ENCODE measurements around the gene SPPL2A.
"Not testable (repeated sequence)": the region's sequence is repeated elsewhere in the genome, so short reads cannot be mapped to it uniquely, and the experiment has no call there.

SPPL2A gene, protein sequence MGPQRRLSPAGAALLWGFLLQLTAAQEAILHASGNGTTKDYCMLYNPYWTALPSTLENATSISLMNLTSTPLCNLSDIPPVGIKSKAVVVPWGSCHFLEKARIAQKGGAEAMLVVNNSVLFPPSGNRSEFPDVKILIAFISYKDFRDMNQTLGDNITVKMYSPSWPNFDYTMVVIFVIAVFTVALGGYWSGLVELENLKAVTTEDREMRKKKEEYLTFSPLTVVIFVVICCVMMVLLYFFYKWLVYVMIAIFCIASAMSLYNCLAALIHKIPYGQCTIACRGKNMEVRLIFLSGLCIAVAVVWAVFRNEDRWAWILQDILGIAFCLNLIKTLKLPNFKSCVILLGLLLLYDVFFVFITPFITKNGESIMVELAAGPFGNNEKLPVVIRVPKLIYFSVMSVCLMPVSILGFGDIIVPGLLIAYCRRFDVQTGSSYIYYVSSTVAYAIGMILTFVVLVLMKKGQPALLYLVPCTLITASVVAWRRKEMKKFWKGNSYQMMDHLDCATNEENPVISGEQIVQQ

DNA sequence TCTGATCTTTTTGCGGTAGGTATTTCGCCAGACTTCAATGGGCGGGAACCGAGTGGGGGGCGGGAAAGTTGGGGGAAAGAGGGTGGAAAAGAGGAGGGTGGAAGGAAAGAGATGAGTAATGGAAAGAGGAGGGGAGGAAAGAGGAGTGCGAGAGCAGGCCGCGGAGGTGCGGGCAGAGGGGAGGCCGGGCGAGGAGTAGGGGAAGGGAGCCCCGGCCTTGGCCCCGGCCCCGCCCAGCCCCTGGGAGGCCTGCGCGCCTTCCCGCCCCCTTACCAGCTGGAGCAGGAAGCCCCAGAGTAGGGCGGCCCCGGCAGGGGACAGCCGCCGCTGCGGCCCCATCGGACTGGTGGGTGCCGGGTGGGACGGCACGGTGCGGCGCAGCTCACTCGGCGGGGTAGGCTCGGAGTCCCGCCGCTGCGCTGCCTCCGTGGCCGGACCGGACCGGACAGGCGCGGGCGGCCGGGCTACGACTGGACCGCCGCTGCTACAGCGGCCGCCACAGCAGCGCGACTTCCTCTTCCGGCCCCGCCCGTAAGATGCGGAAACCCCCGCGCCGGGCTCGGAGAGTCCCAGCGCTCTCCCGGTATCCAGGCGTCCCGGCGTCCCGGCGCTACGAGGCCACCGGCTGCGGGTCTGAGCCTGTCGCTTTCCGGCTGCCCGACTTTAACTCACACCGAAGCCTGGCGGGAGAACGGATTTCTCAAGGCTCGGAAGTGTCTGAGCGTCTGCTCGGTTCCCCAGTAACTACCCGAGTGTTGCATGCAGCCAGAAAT, at the start of gene SPPL2A:
TSS of gene SPPL2A (minus strand) at position 512 of the 773 bp plus-strand sequence. CDS start at position 339, 173 bp downstream.
- DNase-seq (ENCODE audit: low spot score): peak; percentile 94

DNA sequence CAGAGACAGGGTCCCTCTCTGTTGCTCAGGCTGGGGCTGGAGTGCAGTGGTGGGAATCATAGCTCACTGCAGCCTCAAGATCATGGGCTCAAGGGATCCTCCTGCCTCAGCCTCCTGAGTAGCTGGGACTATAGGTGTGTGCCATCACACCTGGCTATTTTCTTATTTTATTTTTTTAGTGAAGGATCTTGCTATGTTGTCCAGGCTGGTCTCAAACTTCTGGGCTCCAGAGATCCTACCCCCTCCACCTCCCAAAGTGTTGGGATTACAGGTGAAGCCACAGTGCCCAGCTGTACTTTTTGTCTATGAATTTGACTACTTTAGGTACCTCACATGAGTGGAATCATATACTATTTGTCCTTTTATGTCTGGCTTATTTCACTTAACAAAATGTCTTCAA, 49.1 kb upstream of the SPPL2A start:
- no peak for DNase-seq (ENCODE audit: low spot score)

DNA sequence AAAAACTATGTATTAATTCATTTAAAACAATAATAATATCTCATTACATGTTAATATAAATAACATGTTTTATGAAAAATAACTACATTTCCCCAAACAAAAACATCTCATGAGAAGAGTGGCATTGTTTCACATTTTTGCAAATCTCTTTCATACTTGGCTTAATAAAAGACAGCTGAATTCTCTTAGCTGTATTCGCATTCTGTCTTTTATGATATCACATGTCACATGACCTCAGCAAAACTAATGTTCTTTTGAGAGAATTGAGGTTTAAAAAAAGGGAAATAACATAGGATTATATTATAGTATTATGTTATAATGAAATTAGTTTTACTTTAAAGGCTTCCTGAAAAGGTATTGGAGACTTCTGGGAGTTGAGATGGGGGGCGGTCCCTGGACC, 48.4 kb upstream of the SPPL2A start:
- no peak for DNase-seq (ENCODE audit: low spot score)

DNA sequence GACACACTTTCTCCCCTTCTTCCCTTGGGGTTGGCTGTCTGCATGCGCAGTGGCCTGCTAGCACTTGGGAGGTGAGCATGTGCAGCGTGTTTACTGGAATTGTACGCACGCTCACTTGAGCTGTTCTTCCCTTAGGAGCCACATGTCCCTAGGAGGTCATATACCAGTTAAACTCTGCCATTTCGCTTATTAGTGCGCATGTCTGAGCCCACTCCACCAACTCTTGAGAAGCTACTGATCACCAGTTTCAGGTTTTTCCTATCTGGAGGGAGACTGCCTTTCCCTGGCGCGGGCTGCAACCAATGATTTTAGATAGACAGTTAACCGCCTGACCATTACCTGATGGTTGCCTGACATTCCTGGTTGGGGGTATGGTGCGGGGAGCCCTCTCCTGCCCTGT, 47.6 kb upstream of the SPPL2A start:
- DNase-seq (ENCODE audit: low spot score): no peak

DNA sequence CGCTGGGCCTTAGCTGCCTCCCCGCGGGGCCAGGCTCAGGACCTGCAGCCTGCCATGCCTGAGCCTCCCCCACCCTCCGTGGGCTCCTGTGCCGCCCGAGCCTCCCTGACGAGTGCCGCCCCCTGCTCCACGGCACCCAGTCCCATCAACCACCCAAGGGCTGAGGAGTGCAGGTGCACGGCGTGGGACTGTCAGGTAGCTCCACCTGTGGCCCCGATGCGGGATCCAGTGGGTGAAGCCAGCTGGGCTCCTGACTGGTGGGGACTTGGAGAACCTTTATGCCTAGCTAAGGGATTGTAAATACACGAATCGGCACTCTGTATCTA, 46.6 kb upstream of the SPPL2A start:
- not testable (repeated sequence) for DNase-seq (ENCODE audit: low spot score)

DNA sequence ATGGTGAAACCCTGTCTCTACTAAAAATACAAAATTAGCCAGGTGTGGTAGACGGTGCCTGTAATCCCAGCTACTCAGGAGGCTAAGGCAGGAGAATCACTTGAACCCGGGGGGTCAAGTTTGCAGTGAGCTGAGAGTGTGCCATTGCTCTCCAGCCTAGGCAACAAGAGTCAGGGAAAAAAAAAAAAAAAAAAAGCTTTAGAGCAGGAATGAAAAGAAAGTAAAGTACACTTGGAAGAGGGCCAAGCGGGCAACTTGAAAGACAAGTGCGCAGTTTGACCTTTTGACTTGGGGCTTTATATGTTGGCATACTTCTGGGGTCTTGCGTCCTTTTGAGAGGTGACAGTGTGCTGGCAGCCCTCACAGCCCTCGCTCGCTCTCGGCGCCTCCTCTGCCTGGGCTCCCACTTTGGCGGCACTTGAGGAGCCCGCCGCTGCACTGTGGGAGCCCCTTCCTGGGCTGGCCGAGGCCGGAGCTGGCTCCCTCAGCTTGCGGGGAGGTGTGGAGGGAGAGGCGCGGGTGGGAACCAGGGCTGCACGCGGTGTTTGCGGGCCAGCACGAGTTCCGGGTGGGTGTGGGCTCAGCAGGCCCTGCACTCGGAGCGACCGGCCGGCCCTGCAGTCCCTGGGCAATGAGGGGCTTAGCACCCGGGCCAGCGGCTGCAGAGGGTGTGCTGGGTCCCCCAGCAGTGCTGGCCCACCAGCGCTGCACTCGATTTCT, 46.1 kb upstream of the SPPL2A start:
- DNase-seq (ENCODE audit: low spot score): not testable (repeated sequence)

DNA sequence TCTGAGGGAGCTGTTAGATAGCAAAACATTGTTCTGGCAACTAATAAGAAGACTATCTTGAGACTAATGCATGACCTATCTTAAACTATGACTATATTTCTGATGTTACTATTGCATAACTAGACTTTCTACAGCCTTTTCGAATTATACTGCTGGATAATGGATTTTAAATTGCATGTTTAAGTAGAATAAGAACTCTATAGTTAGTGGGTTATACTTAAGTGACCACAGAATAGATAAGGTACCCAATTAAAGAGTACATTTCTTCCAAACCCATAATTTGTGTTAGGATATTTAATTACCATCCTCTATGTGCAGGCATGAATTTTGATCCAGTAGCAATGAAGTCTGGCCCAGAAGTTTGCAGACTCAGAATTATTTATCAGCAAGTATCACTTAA, 44.6 kb upstream of the SPPL2A start:
- no peak for DNase-seq (ENCODE audit: low spot score)

DNA sequence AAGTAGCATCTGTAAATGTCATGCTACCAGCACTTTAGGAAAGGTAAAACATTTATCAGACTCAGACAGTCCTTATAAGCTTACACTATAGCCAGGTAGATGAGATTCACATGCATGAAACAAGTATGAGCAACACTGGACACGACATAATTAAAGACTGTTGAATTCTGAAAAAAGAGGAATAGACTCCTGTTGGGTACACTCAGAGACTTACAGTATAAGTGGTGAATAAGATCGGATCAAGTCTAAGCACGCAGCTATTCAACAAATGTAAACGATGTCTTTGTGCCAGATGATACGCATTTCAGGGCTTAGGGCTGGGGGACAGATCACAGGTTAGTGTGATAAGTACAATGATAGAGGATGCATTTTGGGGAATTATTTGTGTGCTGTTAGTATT, 43.2 kb upstream of the SPPL2A start:
- no peak for DNase-seq (ENCODE audit: low spot score)

DNA sequence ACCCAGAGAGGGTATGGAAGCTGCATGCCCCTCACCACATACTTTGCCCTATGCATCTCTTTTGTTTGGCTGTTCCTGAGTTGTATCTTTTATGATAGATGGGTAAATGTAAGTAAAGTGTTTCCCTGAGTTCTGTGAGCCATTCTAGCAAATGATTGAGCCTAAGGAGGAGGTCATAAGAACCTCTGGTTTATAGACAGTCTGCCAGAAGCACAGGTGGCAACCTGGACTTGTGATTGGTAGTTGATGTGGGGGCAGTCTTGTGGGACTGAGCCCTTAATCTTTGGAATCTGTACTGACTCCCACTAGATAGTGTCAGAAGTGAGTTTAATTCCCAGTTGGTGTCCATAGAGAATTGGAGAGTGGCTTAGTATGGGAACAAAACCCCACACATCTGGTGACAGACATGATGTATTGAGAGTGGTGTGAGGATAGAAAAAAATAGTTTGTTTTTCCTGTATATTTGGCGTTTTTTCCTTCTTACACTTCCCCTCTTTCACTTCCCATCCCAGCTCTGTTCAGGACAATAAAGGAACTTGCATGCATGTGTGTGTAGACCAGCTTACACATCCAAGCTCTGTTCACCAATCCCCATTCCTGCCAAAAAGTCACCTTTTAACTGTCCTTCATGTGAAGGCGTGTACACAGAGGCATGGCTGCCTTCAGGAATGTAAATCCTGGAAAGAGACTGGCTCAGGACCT, 38.1 kb upstream of the SPPL2A start:
- no peak for DNase-seq (ENCODE audit: low spot score)

DNA sequence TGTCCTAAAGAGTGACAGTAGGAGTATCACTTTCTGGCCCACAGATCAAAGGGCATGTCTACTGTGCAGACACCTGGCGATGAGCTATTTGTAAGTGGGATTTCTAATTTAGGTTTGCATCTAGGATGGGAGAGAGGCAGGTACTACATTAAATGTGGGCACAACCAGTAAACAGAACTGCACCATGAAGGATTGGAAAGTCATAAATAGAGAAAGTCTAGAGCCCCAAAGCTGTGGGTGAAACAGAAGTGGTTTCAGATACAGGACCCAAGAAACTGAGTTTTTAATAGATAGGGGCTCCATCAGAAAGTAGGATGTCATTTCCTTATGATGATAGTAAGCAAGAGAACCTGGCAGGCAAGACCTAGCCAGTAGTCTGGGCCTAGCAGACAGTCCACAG, 35.2 kb upstream of the SPPL2A start:
- no peak for DNase-seq (ENCODE audit: low spot score)

DNA sequence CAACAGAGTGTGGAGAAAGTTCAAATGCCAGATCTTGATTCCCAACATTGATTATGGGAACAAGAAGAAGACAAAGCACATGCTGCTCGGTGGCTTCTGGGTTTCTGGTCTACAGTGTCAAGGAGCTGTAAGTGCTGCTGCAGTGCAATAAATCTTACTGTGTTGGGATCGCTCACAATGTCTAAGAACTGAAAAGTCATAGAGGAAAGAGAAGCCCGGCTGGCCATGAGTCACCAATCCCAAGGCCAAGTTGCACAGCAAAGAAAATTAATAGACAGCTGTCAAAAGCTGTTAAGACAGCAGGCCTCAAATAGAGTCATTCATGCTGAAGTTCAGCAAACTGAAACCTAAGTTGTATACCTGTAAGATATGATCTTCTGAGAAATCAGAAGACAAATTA, 33.2 kb upstream of the SPPL2A start:
- DNase-seq (ENCODE audit: low spot score): no peak

DNA sequence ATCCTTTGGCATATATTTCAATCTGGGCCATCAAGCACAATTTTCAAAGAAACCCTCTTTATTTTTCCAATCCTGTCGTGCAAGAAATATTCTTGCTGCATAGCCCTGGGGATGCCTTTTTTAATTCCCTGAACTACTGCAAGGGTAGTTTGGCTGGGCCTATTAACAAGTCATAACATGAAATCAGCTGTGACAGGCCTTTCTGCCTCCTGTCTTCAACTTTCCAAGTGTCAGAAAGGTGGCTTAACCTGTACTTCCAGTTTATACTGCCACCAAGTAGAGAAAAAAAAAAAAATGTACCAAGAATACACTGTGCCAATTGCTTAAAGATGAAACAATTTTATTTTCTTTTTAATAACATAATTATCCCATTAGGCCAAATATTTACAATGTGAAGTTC, 32.4 kb upstream of the SPPL2A start:
- DNase-seq (ENCODE audit: low spot score): no peak

DNA sequence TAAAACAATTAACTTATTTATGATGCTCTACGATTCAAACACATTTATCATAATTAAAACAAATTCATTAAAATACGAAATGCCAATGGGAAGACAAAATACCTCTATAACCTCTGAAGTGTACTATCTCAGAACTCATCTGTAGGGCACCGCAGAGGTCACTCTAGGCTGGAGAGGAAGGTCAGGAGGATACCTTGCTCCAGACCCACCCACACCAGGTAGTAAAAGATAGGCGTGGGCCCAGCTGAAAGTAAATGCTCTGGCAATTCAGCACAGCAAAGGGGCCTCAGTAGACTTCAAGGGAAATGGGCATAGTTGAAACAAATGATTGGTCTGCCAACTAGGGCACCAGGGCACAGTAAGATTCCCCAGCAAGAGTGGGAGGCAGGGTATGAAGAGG, 26.0 kb upstream of the SPPL2A start:
- no peak for DNase-seq (ENCODE audit: low spot score)

DNA sequence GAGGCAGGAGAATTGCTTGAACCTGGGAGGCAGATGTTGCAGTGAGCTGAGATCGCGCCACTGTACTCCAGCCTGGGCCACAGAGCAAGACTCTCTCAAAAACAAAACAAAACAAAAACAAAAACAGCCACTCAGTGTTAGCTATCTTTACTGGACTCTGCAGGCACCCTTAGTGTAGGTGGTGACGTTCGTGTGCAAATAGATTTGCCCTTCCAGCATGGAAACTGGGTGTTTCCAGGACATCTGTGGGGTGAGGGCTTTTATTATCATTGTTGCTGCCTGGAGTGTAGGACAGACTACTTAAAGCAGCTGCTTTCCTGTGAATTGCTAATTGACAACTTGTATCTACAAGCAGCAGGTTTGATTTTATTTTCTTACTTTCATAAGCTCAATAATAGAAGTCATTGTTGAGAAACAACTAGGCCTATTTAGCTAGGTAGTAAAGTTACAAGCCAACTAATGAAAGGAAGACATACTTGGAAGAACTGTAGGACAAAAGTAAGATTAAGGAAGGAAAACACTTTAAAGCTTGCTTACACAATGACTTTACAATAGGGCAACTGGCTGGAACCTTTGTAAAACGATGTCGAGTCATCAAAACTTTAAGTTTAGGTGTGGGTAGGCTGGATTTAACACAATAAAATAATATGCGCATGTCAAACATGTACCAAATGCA, 25.4 kb upstream of the SPPL2A start:
- DNase-seq (ENCODE audit: low spot score): no peak

DNA sequence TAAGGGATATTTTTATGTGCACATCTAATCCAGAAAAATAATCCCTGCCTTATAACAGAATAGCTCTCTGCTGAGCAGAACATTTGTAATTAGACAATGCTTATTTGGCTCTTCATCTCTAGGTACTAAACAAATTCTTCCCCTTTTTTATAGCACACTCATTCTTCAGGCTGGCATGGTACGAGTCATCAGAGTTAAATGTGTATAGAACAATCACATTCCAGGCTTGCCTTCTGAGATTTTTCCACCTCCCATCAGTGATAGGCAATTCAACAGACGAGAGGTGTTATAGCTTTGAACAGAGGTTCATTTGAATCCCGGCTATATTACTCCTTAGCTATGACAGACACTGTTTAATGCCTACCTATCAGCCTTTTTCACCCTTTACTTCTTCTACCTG, 21.4 kb upstream of the SPPL2A start:
- DNase-seq (ENCODE audit: low spot score): peak; percentile 30

DNA sequence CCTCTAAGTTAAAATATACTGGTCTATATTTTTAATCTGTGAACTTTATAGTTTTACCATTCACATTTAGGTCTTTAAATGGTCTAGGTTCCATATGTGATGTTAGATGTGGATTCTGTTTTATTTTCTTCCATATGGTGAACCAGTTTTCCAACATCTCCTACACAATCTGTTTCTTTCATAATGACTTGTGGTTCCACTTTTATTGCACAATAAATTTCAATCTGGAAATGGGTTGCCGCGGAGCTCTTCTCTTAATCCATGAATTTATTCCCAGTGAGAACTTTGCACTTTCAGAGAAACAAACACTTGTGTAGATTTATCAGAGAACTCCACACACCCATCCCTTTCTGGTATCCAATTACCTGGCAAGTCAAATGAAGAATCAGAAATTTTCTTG, 20.9 kb upstream of the SPPL2A start:
- no peak for DNase-seq (ENCODE audit: low spot score)

DNA sequence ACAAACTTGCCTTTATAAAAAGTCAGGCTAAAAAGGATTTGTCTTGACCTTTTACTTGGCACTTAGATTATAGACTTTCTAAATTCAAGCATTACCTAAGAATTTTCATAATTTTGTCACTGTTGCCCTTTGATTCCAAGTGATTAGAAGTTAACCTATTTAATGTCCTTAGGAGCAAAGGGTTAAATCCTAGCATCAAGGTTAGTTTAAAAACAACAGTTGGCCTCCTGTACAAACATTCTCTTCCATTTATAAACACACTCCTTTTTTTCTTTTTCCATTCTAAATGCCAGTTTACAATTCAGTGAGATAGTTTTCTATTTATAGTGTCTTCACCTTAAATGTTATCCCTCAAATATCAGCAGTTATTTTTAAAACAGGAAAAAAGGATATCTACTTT, 18.4 kb upstream of the SPPL2A start:
- DNase-seq (ENCODE audit: low spot score): no peak

DNA sequence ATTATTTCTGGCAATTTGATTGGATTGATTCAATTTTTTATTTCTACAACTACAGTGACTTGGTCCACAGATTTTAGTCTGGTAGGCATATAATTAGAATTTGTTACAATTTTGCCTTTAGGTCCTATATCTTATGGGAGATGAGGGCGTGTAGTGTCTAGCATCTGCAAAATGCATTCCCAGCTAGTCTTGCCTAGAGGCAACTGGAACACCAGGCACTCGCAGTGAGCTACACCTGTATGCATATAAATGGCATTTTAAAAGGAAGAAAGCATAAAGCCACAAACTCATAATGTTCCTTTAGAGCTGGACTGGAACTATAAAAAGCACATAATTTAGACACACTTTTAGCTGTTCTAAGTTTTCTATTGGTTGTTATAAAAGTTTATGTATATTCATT, 17.9 kb upstream of the SPPL2A start:
- no peak for DNase-seq (ENCODE audit: low spot score)

DNA sequence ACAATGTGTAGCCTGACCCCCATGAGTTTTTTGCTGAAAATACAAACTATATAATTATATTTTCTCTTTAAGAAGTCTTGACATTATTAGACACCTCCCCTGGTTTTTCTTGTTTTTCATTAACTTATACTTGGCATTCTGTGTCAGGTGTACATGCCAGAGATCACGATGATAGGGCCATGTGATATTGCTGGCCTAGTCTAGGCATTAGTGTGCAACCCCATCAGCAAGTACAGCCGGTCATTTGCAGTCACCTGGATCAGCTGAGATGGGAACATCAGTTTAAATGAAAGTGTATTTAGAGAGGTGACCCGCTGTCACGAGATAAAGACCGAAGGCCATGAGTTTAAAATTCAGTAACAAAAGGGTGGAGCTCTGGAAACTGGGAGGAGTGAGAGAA, 12.6 kb upstream of the SPPL2A start:
- no peak for DNase-seq (ENCODE audit: low spot score)

DNA sequence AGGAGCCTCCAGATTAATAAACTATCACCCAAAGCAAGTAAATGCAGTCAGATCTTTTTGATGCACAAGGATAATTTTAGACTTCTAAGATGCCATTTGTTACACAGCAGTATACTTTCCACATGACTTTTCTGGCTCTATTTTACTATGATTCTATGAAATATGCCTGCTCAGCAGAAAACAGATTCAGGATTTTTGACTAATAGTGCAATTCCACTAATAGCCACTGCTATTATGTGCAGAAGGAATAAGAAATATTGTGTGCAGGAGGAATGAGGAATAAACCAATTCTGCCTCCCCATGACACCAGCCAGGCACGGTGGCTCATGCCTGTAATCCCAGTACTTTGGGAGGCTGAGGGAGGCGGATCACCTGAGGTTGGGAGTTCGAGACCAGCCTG, 11.5 kb upstream of the SPPL2A start:
- no peak for DNase-seq (ENCODE audit: low spot score)

DNA sequence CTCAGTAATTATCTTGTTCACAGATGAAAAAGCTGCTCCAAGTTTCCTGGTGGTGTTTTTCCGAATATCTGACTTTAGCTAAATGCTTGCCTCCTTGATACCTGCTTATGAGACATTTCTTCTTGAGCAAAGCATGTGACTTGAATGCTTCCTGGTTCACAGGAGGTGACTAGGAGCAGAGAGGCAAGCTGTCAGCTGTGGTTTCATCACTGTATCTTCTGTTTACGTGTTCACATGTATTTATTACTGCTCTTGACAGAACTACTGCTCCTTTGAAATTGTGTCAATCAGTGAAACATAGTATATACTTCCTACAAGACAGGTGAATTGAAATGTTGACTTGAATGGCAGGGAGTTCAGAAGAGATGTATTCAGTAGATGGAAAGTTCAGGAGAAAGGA, 8.9 kb upstream of the SPPL2A start:
- DNase-seq (ENCODE audit: low spot score): no peak

DNA sequence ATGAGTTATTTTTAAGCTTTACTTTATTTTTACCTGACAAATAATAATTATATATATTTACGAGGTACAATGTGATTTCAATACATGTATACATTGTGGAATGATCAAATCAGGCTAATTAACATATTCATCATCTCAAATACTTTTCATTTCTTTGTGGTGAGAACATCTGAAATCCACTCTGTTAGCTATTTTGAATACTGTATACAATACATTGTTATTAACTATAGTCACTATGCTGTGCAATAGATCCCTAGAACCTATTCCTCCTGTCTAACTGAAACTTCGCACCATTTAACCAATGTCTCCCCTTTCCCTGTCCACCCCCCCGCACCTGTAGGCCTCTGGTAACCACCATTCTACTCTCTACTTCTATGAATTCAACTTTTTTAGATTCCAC, 7.9 kb upstream of the SPPL2A start:
- no peak for DNase-seq (ENCODE audit: low spot score)
